IMR-90 (cell line): ENCODE data around the gene KPRP. TPM values are rescaled to one million over a fixed set of nuclear protein-coding genes. Genes with fewer than 3 reads are reported as not detected.

Experiments used
- ATAC-seq: fragments of 200-7000 bp; cut with Tn5 transposase; 2 replicates; pipeline ENCODE4 v1.9.1; 2020; ENCODE audit warnings: low read depth, mild to moderate bottlenecking, moderate library complexity
- BruUV-seq: library from RNA; stranded (reverse); fragments of 400-500 nt; replicated peaks from 2 replicates; lab custom pipeline; 2021; lab: Mats Ljungman, UMichigan
- CTCF ChIA-PET: fragments of 300-600 bp; formaldehyde crosslinking; extraction: SDS; loops from one replicate; lab custom pipeline; 2021; ENCODE audit warnings: antibody characterized with exemption; lab: Yijun Ruan, JAX
- POLR2A ChIA-PET: fragments of 300-600 bp; sonication (Branson Sonifier 250); formaldehyde crosslinking; loops from one replicate; lab custom pipeline; 2022; ENCODE audit warnings: antibody characterized with exemption; ENCODE audit not compliant: unreplicated experiment; lab: Charles Lee
- DNase-seq: peaks from one replicate; pipeline ENCODE4 v3.0.0; 2013
- H2AFZ ChIP-seq: replicated peaks from 2 replicates; pipeline ENCODE3; 2013; ENCODE audit warnings: low read length, mild to moderate bottlenecking; ENCODE audit not compliant: poor library complexity
- H2AK5ac ChIP-seq: 2 replicates; pipeline ENCODE4 v1.6.1; 2013; ENCODE audit warnings: low read depth, low read length, inconsistent platforms
- H2AK9ac ChIP-seq: replicated peaks from 2 replicates; pipeline ENCODE3; 2013; ENCODE audit warnings: mild to moderate bottlenecking, low read depth, low read length, moderate library complexity; ENCODE audit not compliant: poor library complexity
- H2BK120ac ChIP-seq: 2 replicates; pipeline ENCODE4 v1.6.1; 2013; ENCODE audit warnings: low read depth, low read length, inconsistent platforms
- H2BK15ac ChIP-seq: 3 replicates; pipeline ENCODE4 v1.6.1; 2013; ENCODE audit warnings: low read depth, low read length, inconsistent platforms
- H2BK20ac ChIP-seq: 2 replicates; pipeline ENCODE4 v1.6.1; 2013; ENCODE audit warnings: low read depth, mild to moderate bottlenecking, inconsistent platforms, low read length, moderate library complexity
- H2BK5ac ChIP-seq: 2 replicates; pipeline ENCODE4 v1.6.1; 2013; ENCODE audit warnings: mild to moderate bottlenecking, low read depth, low read length, inconsistent platforms; ENCODE audit not compliant: poor library complexity, severe bottlenecking
- H3K14ac ChIP-seq: replicated peaks from 2 replicates; pipeline ENCODE4 v1.6.1; 2013; ENCODE audit warnings: low read depth, low read length, inconsistent platforms
- H3K18ac ChIP-seq: 2 replicates; pipeline ENCODE4 v1.6.1; 2013; ENCODE audit warnings: low read depth, low read length, control low read depth
- H3K23ac ChIP-seq: 2 replicates; pipeline ENCODE4 v1.6.1; 2013; ENCODE audit warnings: low read depth, low read length, inconsistent platforms
- H3K27ac ChIP-seq: 2 replicates; pipeline ENCODE4 v1.5.1; 2013; ENCODE audit warnings: mild to moderate bottlenecking, control low read depth, low read length; ENCODE audit not compliant: insufficient read depth
- H3K27me3 ChIP-seq: 2 replicates; pipeline ENCODE4 v1.6.1; 2013; ENCODE audit warnings: low read length; ENCODE audit not compliant: control insufficient read depth, insufficient read depth
- H3K36me3 ChIP-seq: 2 replicates; pipeline ENCODE4 v1.6.1; 2013; ENCODE audit warnings: low read length, mixed read lengths; ENCODE audit not compliant: control insufficient read depth, insufficient read depth
- H3K4ac ChIP-seq: 2 replicates; pipeline ENCODE4 v1.6.1; 2013; ENCODE audit warnings: low read depth, low read length, inconsistent platforms
- H3K4me1 ChIP-seq: 2 replicates; pipeline ENCODE4 v1.6.1; 2013; ENCODE audit warnings: low read length, mixed read lengths; ENCODE audit not compliant: control insufficient read depth, insufficient read depth
- H3K4me2 ChIP-seq: 2 replicates; pipeline ENCODE4 v1.6.1; 2013; ENCODE audit warnings: low read depth, mild to moderate bottlenecking, control low read depth, low read length, moderate library complexity
- H3K4me3 ChIP-seq: 2 replicates; pipeline ENCODE4 v1.5.1; 2013; ENCODE audit warnings: low read depth, mild to moderate bottlenecking, control low read depth, low read length, moderate library complexity; ENCODE audit not compliant: insufficient read depth
- H3K56ac ChIP-seq: 2 replicates; pipeline ENCODE4 v1.6.1; 2013; ENCODE audit warnings: low read length, inconsistent platforms; ENCODE audit not compliant: insufficient read depth; ENCODE audit errors: extremely low read depth
- H3K79me1 ChIP-seq, 2 experiments: 2 replicates each; pipeline ENCODE4 v1.6.1; 2013; ENCODE audit warnings: low read length in 2 of 2, inconsistent platforms in 1 of 2, low read depth in 1 of 2
- H3K9ac ChIP-seq: 2 replicates; pipeline ENCODE4 v1.6.1; 2013; ENCODE audit warnings: low read depth, low read length, control low read depth
- H3K9me1 ChIP-seq: 2 replicates; pipeline ENCODE4 v1.6.1; 2013; ENCODE audit warnings: low read length, inconsistent platforms; ENCODE audit not compliant: insufficient read depth
- H3K9me3 ChIP-seq: 2 replicates; pipeline ENCODE4 v1.6.1; 2013; ENCODE audit warnings: low read length; ENCODE audit not compliant: control insufficient read depth, insufficient read depth
- H4K20me1 ChIP-seq: 2 replicates; pipeline ENCODE4 v1.6.1; 2013; ENCODE audit warnings: low read length, inconsistent platforms; ENCODE audit not compliant: insufficient read depth
- H4K5ac ChIP-seq: 2 replicates; pipeline ENCODE4 v1.6.1; 2013; ENCODE audit warnings: mild to moderate bottlenecking, low read depth, low read length, control low read depth
- H4K8ac ChIP-seq, 2 experiments: 2 replicates each; pipeline ENCODE4 v1.6.1; 2013; ENCODE audit warnings: low read depth in 2 of 2, low read length in 2 of 2, control low read depth in 1 of 2, inconsistent platforms in 1 of 2
- H4K91ac ChIP-seq: 2 replicates; pipeline ENCODE4 v1.6.1; 2013; ENCODE audit warnings: low read depth, low read length, inconsistent platforms; ENCODE audit not compliant: insufficient read depth
- MAFK ChIP-seq: IDR thresholded peaks from 2 replicates; pipeline ENCODE4 v1.6.1; 2012; ENCODE audit warnings: low read depth, low read length, improper control_type of control experiment
- MAZ ChIP-seq: IDR thresholded peaks from 2 replicates; pipeline ENCODE4 v1.6.1; 2012; ENCODE audit warnings: low read depth, mild to moderate bottlenecking, low read length, improper control_type of control experiment, moderate library complexity, borderline replicate concordance
- NFE2L2 ChIP-seq: fragments of 150-350 bp; IDR thresholded peaks from 2 replicates; pipeline ENCODE4 v1.6.1; 2016; ENCODE audit warnings: low read depth, mild to moderate bottlenecking, low read length
- POLR2A ChIP-seq: IDR thresholded peaks from 2 replicates; pipeline ENCODE4 v1.6.1; 2012; ENCODE audit warnings: mild to moderate bottlenecking, low read depth, low read length
- RAD21 ChIP-seq: IDR thresholded peaks from 2 replicates; pipeline ENCODE4 v1.6.1; 2012; ENCODE audit warnings: low read length, improper control_type of control experiment
- WGBS, 2 experiments: methylation state at CpG; one replicate each; pipeline versions ENCODE4 v1.1.5 to v1.1.7; 2013; ENCODE audit warnings: missing lambda C conversion rate in 2 of 2; ENCODE audit not compliant: insufficient read length in 1 of 2; ENCODE audit errors: extremely low coverage in 2 of 2; 5-methylcytosine and 5-hydroxymethylcytosine counted together
- dilution Hi-C: fragments of 300-500 bp; cut with HindIII; formaldehyde crosslinking; loops from one replicate; pipeline ENCODE4 v1.14.3; 2018; ENCODE audit warnings: low sequenced_read_pairs; ENCODE audit not compliant: unreplicated experiment
- in situ Hi-C: fragments of 300-500 bp; cut with MboI; formaldehyde crosslinking; loops from 3 replicates; pipeline ENCODE4 v1.14.3; 2019; ENCODE audit warnings: low sequenced_read_pairs, inconsistent platforms, mixed read lengths
- intact Hi-C: fragments of 100-400 bp; cut with micrococcal nuclease; formaldehyde crosslinking; loops from 2 replicates; pipeline ENCODE4 v1.10.0; 2022
- polyA plus RNA-seq, 3 experiments: library from polyadenylated mRNA; depleted of rRNA; stranded (reverse); fragments of >200 nt; gene quantifications; 2 replicates each; pipeline ENCODE4 v1.2.3, GENCODE V29; 2012; ENCODE audit warnings: low replicate concordance in 1 of 3
- total RNA-seq: library from RNA; depleted of rRNA; stranded (reverse); fragments of >200 nt; gene quantifications from 2 replicates; pipeline ENCODE4 v1.2.3, GENCODE V29; 2012
- TF ChIP-seq, protein P1 (sequence below): conservative IDR thresholded peaks from 2 replicates; pipeline ENCODE4 v1.5.1; 2012; ENCODE audit warnings: mild to moderate bottlenecking, low read depth, low read length, improper control_type of control experiment
- TF ChIP-seq, protein P2 (sequence below): fragments of 150-350 bp; IDR thresholded peaks from 2 replicates; pipeline ENCODE4 v1.6.1; 2016; ENCODE audit warnings: low read depth, mild to moderate bottlenecking, low read length, moderate library complexity, borderline replicate concordance

The KPRP gene
- total and polyA plus RNA-seq, 2 of the 4 experiments (the other 2 are of a cell fraction) = not detected

GRCh38 chr1:152759453-152760173 is 1.8 kb downstream of the KPRP start:
- no peak overlapping the region for H3K4me3 ChIP-seq
- no peaks in the 10 kb centered on the region for H3K36me3 ChIP-seq
- H3K27ac ChIP-seq = no peak overlapping the region
- intact Hi-C loops (no loop called here), in situ Hi-C loops (no loop called here), dilution Hi-C loops (no loop called here)
- H2BK15ac ChIP-seq = no peak overlapping the region; the same call in 2 of the 3 replicates
- no peak overlapping the region for H2AK9ac ChIP-seq
- no peak overlapping the region for H4K91ac ChIP-seq
- TF ChIP-seq MAZ (no peak), POLR2A (no peak), MAFK (no peak), NFE2L2 (no peak), RAD21 (no peak)
- TF ChIP-seq, protein P1, sequence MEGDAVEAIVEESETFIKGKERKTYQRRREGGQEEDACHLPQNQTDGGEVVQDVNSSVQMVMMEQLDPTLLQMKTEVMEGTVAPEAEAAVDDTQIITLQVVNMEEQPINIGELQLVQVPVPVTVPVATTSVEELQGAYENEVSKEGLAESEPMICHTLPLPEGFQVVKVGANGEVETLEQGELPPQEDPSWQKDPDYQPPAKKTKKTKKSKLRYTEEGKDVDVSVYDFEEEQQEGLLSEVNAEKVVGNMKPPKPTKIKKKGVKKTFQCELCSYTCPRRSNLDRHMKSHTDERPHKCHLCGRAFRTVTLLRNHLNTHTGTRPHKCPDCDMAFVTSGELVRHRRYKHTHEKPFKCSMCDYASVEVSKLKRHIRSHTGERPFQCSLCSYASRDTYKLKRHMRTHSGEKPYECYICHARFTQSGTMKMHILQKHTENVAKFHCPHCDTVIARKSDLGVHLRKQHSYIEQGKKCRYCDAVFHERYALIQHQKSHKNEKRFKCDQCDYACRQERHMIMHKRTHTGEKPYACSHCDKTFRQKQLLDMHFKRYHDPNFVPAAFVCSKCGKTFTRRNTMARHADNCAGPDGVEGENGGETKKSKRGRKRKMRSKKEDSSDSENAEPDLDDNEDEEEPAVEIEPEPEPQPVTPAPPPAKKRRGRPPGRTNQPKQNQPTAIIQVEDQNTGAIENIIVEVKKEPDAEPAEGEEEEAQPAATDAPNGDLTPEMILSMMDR = no peak
- TF ChIP-seq, protein P2, sequence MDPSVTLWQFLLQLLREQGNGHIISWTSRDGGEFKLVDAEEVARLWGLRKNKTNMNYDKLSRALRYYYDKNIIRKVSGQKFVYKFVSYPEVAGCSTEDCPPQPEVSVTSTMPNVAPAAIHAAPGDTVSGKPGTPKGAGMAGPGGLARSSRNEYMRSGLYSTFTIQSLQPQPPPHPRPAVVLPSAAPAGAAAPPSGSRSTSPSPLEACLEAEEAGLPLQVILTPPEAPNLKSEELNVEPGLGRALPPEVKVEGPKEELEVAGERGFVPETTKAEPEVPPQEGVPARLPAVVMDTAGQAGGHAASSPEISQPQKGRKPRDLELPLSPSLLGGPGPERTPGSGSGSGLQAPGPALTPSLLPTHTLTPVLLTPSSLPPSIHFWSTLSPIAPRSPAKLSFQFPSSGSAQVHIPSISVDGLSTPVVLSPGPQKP = no peak
- H3K9me1 ChIP-seq = no peaks in the 10 kb centered on the region
- no peak overlapping the region for H3K56ac ChIP-seq
- H4K8ac ChIP-seq = no peak overlapping the region
- POLR2A ChIA-PET = no interaction called here
- H3K4me2 ChIP-seq = no peak overlapping the region
- no peaks in the 10 kb centered on the region for H3K27me3 ChIP-seq
- no peak overlapping the region for H3K9ac ChIP-seq
- no peaks in the 10 kb centered on the region; the same call in 1 of the 2 replicates for H3K9me3 ChIP-seq
- no peak overlapping the region for H2AK5ac ChIP-seq
- H3K18ac ChIP-seq = no peak overlapping the region
- CTCF ChIA-PET = no interaction called here
- no peak overlapping the region for H2AFZ ChIP-seq
- H3K4me1 ChIP-seq = no peaks in the 10 kb centered on the region
- no peaks in the 10 kb centered on the region for H3K79me1 ChIP-seq
- no peak overlapping the region for H3K4ac ChIP-seq
- BruUV-seq = no TSS peak
- no peak overlapping the region for H3K23ac ChIP-seq
- H4K20me1 ChIP-seq = no peaks in the 10 kb centered on the region
- ATAC-seq (no peak), DNase-seq (no peak)
- no peak overlapping the region for H2BK20ac ChIP-seq
- no peak overlapping the region for H4K5ac ChIP-seq
- no CpG with 5 or more reads among the region's 8 CpGs for WGBS, 2 experiments
- H2BK120ac ChIP-seq = no peak overlapping the region
- H2BK5ac ChIP-seq = no peak overlapping the region
- H3K14ac ChIP-seq = no peak overlapping the region
